K562 treated with DMSO at 1 percent for 4 hours (cell line): ENCODE measurements around the gene TMEM185A. TPM values are rescaled to one million over a fixed set of nuclear protein-coding genes. Genes with fewer than 3 reads are reported as not detected.

Source experiments
- total RNA-seq: library from RNA; unstranded; fragments of 300-600 nt; gene quantifications from 2 replicates; pipeline ENCODE4 v1.2.3, GENCODE V29; 2022; ENCODE audit not compliant: insufficient read depth

Gene TMEM185A
- 6.2 and 12.4 TPM in 2 replicates for total RNA-seq

GRCh38 chrX:149631234-149632165 lies at the start of gene TMEM185A:
Gene TMEM185A (minus strand): TSS chrX:149631792. CDS start chrX:149631580, 212 bp downstream.

DNA sequence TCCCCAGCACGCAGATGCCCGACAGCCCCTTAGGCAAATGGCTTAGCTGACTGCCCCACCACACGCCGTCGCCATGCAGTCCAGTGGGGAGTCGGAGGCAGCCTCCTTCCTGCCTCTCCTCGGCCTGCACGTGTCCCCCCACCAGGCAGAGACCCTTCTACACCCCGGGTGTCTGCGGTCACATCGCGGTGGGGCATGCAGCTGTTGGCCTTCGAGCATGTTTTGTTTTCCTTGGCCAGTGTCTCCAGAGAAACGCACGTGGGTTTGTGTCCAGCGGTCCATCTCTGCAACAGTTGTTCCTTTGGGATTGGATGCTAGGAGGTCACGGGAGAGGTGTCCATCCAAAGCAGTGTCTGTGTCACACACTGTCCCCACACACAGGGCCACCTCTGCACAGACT lies 36.4 kb downstream of the TMEM185A start, which contains the start of gene HSFX2:
HSFX2 (minus strand) TSS at position 101 of the 400 bp plus-strand sequence. CDS start 614 bp downstream, outside the sequence.

GRCh38 chrX:149587359-149587758 lies 44.2 kb downstream of the TMEM185A start, which contains the start of gene MAGEA9B:
Gene MAGEA9B (minus strand): TSS chrX:149587459. CDS start chrX:149583179, 4,280 bp downstream.

DNA sequence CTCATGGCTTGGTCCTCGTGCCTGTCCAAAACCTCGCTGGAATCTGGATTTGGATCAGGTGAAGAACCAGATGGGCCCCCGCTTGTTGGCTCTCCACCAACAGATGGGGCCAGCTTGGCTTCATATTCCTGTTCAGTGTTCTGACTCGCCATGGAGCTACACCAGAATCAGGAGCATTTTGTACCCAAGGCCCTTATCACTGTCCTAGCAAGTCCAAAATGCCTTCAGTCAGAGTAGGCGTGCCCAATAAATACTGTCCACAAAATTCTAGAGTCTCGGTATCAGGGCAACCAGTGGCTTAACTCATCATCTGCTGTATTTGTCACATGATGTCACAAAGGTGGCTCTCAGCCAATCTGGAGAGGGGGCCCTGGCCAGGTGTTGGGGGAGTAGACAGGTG lies 81.9 kb downstream of the TMEM185A start, which contains the start of gene HSFX3:
HSFX3 (minus strand) TSS at position 224 of the 400 bp plus-strand sequence; CDS start at position 152, 72 bp downstream.

Other genes starting within 250 kb of the TMEM185A start
- 20.2 and 23.5 TPM in 2 replicates for gene IDS, start 126.5 kb downstream of the TMEM185A start, total RNA-seq
- gene EOLA1, start 90.8 kb downstream of the TMEM185A start, total RNA-seq, result 18.5 and 19.2 TPM in 2 replicates
- not detected in 2 replicates for gene HSFX3, start 81.9 kb downstream of the TMEM185A start, total RNA-seq
- 21.2 and 24.5 TPM in 2 replicates for gene MAGEA9B, start 44.3 kb downstream of the TMEM185A start, total RNA-seq
- not detected in 2 replicates for gene HSFX2, start 36.5 kb downstream of the TMEM185A start, total RNA-seq
- gene MAGEA11, start 80.3 kb upstream of the TMEM185A start, total RNA-seq, result 0.35 TPM in 1 of 2 replicates, not detected in the other
- 0.89 TPM in 1 of 2 replicates, not detected in the other for gene HSFX1, start 142.3 kb upstream of the TMEM185A start, total RNA-seq
- gene MAGEA9, start 150.1 kb upstream of the TMEM185A start, total RNA-seq, result not detected in 2 replicates
- 2.2 and 4.9 TPM in 2 replicates for gene MAGEA8, start 249.4 kb upstream of the TMEM185A start, total RNA-seq